ES-I3 (cell line): ENCODE measurements around the gene IRF2BPL.

Experiments used
- H3K36me3 ChIP-seq: 2 replicates; pipeline ENCODE4 v1.6.1; 2013; ENCODE audit warnings: mild to moderate bottlenecking, low read length, control low read depth, moderate library complexity; ENCODE audit not compliant: insufficient read depth
- H3K4me1 ChIP-seq: 2 replicates; pipeline ENCODE4 v1.6.1; 2013; ENCODE audit warnings: mild to moderate bottlenecking, control low read depth, low read length; ENCODE audit not compliant: insufficient read depth
- H3K9ac ChIP-seq: 2 replicates; pipeline ENCODE4 v1.6.1; 2013; ENCODE audit warnings: low read depth, mild to moderate bottlenecking, low read length, moderate library complexity
- H3K9me3 ChIP-seq: 2 replicates; pipeline ENCODE4 v1.6.1; 2013; ENCODE audit warnings: mild to moderate bottlenecking, low read length, moderate library complexity; ENCODE audit not compliant: control insufficient read depth, insufficient read depth

The IRF2BPL gene

DNA sequence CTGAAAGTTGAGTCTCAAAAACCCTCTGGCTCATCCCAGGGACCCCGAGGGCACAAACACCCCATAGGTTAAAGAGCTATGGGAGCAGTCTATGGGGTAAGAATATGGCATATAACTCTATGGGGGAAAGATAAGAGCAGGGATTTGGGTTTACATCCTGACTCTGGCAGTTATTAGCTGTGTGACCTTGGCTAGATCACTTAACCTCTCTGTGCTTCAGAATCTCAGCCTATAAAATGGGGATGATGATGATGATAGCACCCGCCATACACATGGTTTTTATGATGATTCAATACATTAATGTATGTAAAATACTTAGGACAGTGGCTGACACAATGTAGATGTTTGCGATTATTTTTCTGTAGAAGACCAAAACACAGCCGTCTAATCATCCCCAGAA is 26.2 kb downstream of the IRF2BPL start:
- Histone ChIP-seq H3K9ac (no peak overlapping the region), H3K9me3 (no peaks in the 10 kb centered on the region), H3K4me1 (peaks cover 42% of the 10 kb centered on the region), H3K36me3 (no peaks in the 10 kb centered on the region)

DNA sequence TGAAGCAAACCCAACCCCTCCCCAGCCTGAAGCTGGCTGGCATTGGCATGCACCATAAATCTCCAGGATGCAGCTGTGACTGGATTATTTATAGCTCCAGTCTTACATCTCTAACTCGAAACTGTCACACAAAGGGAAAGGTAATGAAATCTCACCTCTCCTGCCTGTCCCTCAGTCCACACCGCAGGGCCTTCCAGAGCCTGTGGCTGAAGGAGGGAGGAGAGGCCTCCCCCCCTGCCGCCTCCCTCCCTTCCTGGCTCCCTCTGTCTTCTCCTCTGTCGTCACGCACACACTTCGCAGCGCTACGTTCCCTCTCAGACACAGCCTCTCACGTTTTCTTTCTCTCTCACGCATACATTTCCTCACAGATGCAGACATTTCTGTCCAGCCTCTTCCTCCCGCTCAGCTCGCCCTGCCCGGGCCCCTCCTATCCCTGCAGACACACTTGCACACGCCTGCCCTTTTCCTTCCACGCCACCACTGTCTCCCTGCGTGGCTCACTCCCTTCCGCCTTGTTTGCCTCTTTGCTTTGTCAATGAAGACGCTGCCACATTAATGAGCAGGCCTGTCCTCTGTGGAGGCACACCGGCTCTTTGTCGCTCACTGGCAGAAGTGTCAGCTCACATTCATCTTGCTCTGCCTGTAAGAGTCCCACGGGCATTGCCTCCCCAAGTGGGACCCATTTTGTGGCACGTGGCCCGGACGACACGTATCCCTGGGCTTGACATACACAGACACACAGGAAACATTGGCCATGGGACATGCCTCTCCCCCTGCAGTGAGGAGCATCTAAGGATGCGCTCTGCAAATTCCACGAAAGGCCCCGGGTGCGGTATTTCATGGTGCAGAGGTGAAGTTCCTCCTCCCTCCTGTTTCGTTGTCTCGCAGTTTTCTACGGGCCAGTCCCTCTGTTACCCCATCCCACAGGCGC is 27.9 kb downstream of the IRF2BPL start:
- Histone ChIP-seq H3K4me1 (peaks cover 46% of the 10 kb centered on the region), H3K9me3 (no peaks in the 10 kb centered on the region), H3K36me3 (no peaks in the 10 kb centered on the region), H3K9ac (no peak overlapping the region)

DNA sequence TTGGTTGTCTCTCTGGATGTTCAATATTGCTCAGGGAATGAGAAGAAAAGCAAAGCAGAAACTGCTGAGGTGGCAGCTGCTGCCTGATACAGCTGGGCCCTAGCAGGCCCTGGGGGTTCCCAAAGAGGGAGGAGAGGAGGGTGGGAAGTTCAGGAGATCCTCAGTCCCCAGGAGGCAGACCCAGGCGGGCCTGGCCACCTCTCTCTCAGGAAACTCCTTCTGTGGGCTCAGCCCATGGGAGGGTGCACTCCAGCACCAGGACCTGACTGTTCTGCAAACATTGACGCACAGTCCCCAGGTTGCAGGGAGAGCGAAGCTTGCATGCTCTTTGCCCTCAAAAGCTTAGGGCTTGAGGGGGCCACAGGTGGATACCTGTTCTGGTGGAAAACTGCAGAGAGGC is 29.6 kb downstream of the IRF2BPL start:
- Histone ChIP-seq H3K36me3 (no peaks in the 10 kb centered on the region), H3K9ac (no peak overlapping the region), H3K4me1 (peaks cover 38% of the 10 kb centered on the region), H3K9me3 (no peaks in the 10 kb centered on the region)

DNA sequence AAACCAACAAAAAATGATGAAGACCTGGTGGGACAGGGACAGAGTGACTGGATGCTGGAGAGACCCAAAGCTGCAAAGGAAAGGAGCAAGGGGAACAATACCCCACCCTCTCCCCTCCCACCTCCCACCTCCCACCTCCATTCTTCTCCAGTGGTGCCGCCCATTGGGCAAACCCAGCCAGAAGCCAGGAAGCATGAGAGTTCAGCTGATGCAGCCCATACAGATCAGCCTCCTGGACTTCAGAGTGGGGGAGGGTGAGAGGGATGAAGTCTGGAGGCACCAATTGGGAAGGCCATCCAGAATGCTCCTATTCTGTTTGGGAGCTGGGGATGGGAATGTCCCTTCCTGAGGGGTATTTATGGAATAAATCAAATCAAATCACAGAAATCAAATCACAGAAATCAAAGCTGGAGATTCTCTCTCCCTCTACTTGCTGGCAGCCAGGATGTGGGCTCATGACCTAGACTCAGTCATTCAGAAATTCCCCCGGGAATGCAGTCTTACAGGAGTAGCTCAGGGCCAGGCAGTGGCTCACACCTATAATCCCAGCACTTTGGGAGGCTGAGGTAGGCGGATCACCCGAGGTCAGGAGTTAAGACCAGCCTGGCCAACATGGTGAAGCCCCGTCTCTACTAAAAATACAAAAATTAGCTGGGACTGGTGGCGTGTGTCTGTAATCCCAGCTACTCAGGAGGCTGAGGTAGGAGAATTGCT is 31.1 kb downstream of the IRF2BPL start:
- Histone ChIP-seq H3K36me3 (no peaks in the 10 kb centered on the region), H3K4me1 (peaks cover 37% of the 10 kb centered on the region), H3K9ac (no peak overlapping the region), H3K9me3 (no peaks in the 10 kb centered on the region)

DNA sequence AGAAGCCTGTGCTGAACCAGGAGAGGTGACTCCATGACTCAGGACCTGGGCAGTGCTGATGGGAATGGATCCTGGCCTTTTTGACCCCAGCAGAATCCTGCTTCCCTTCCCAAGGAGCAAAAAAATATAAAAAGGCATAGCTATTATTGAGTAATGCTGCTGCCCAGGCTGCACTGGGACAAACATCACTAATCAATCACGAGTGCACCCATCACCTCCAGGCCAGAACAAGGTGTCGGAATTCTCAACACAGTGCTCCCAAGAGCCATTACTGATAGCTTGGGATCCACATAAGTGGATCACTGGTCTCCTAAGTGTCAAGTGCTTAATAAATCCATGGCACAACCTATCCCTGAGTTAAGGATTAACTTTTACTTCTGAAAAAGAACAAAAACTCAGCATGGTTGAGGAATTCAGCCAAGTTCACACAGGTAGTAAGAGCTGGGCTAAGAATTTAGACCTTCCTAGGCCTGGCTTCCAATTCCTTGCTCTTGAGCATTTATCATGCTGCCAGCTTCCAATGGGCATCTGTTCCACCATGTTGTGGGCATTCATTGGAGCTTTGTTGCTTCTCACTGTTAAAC is 31.9 kb downstream of the IRF2BPL start:
- no peak overlapping the region for H3K9ac ChIP-seq
- peaks cover 37% of the 10 kb centered on the region for H3K4me1 ChIP-seq
- H3K9me3 ChIP-seq: no peaks in the 10 kb centered on the region
- H3K36me3 ChIP-seq: no peaks in the 10 kb centered on the region

DNA sequence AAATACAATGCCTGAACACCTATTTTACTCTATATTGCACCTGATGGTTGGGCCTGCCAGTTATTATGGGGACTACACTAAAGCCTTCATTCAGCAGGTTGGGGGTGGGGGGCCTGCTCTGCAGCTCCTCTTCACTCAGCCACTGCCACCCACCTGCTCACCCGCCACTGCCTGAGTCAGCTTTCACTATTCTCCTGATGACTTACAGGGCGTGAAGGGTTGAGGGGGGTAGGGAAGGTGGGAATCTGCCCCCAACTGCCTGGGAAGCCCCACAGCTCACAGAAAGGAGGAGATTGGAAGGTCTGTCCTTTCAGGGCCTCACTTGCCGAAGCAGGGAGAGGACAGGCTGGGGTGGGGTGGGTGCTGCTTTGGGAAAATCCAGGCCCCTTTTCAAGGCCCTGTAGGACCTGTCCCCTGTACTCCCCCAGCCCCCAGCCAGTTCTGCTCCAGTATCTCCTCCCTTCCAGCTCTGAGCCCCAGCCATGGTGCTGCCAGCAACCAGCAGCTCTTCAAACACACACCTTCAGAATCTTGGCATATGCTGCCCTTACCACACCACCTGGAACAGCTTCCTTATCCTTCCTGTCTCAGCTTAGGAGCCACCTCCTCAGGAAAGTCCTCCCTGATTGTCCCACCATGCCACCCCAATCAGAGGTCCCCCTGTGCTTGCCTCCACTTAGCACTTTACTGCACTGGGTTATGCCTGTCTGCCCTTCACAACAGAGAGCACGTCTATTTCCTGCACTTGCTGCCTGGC is 33.1 kb downstream of the IRF2BPL start:
- Histone ChIP-seq H3K4me1 (peaks cover 31% of the 10 kb centered on the region), H3K9me3 (no peaks in the 10 kb centered on the region), H3K36me3 (no peaks in the 10 kb centered on the region), H3K9ac (no peak overlapping the region)

DNA sequence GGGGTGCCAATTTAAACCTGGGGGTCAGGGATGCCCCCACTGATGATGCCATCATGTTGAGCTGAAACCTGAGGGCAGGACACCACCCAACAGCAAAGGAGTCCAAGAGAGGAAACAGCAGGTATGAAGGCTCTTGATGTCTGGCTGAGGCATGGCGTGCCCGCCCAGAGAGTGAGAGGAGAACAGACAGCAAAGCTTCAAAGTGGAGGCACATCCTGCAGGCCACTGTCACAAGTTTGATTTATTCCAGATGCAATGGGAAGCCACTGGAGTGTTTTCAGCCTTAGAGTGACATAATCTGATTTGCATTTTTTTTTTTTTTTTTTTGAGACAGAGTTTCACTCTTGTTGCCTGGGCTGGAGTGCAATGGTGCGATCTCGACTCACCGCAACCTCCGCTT is 34.8 kb downstream of the IRF2BPL start:
- Histone ChIP-seq H3K9me3 (no peaks in the 10 kb centered on the region), H3K36me3 (no peaks in the 10 kb centered on the region), H3K9ac (no peak overlapping the region), H3K4me1 (peaks cover 28% of the 10 kb centered on the region)

DNA sequence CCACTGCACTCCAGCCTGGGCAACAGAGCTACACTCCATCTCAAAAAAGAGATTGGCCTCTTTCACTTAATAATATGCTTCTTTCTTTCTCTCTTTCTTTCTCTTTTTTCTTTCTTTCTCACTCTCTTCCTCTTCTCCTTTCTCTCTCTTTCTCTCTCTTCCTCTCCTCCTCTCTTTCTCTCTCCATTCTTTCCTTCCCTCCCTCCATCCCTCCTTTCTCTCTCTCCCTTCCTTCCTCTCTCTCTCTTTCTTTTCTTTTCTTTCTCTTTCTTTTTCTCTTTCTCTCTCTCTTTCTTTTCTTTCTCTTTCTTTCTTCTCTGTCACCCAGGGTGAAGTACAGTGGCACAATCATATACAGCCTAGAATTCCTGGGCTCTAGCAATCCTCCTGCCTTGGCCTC is 38.4 kb downstream of the IRF2BPL start:
- Histone ChIP-seq H3K9me3 (no peaks in the 10 kb centered on the region), H3K36me3 (no peaks in the 10 kb centered on the region), H3K4me1 (peaks cover 29% of the 10 kb centered on the region), H3K9ac (no peak overlapping the region)

DNA sequence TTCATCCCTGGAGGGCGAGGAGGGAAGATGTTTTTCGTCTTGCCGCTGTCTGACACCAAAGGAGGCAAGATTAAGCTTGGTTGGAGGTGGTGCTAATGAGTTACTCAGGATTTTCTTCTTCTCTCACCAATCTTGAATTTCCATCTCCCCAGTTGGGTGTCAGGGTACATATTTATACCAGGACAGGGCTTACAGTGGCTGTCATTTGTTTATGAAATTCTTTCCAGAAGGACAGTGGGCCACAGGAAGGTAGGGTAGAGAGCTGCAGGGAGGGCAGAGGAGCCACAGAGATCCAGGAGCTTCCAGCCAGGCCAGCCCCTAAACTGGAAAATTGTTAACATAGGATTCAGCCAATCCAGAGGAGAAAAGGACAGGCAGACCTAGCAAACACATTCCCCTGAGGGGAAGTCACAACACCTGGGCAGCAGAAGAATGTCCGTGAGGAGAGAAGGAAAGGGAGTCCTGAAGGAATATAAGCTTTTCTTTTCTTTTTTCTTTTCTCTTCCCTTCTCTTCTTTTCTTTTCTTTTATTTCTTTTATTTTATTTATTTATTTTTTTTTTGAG is 40.5 kb downstream of the IRF2BPL start:
- no peaks in the 10 kb centered on the region for H3K36me3 ChIP-seq

DNA sequence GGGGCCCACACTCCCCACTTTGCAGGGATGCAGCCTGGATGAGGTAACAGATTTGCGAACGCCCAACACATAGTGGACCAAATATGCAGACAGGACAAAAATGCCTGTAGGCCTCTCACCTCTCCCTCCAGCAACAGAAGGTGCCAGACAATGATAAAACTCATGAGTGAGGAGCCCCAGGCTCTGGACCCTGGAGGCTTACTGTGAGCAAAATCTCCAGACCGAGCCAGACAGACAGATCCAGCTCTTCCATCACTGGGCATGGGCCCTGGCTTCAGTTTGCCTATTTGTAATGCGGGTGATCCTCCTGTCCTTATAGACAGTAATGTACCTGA is 42.3 kb downstream of the IRF2BPL start:
- Histone ChIP-seq H3K9me3 (peaks cover 2% of the 10 kb centered on the region; the same call in 1 of the 2 replicates), H3K36me3 (no peaks in the 10 kb centered on the region), H3K4me1 (peaks cover 34% of the 10 kb centered on the region), H3K9ac (no peak overlapping the region)

More for the DNA sequence above, 40.5 kb downstream of the IRF2BPL start:
- Histone ChIP-seq H3K9me3 (no peaks in the 10 kb centered on the region), H3K4me1 (peaks cover 34% of the 10 kb centered on the region), H3K9ac (no peak overlapping the region)

DNA sequence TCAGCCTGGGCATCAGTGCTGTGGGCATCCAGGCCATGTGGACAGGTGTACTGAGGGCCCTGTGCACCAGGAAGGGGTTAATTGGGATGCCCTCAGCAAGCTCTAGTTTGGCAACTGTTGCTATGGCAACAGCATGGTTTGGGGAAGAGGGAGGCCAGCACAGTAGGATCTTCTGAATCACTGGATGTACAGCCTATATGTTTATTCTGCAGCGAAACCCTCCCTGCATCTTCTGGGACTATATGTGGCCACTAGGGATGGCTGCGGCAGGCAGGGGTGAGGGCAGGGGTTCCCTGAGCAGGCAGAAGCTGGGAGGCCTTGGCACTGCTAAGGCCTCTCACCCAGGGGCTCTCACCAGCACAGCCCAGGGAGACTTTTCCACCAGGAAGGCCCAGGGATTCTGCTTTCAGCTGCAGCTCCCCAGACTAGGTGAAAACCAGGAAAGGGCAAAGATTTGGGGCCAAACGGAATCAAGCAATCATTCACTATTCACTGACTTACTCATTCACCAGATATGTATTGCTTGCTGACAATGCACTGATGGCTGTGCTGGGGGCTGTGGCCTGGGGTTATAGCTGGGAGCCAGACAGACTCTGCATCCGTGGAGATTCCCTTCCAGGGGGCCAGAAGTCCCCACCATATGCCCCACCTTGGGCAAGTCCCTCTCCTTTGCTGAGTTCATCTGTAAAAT is 42.8 kb downstream of the IRF2BPL start:
- Histone ChIP-seq H3K9me3 (peaks cover 2% of the 10 kb centered on the region; the same call in 1 of the 2 replicates), H3K36me3 (no peaks in the 10 kb centered on the region), H3K9ac (no peak overlapping the region), H3K4me1 (peaks cover 34% of the 10 kb centered on the region)

DNA sequence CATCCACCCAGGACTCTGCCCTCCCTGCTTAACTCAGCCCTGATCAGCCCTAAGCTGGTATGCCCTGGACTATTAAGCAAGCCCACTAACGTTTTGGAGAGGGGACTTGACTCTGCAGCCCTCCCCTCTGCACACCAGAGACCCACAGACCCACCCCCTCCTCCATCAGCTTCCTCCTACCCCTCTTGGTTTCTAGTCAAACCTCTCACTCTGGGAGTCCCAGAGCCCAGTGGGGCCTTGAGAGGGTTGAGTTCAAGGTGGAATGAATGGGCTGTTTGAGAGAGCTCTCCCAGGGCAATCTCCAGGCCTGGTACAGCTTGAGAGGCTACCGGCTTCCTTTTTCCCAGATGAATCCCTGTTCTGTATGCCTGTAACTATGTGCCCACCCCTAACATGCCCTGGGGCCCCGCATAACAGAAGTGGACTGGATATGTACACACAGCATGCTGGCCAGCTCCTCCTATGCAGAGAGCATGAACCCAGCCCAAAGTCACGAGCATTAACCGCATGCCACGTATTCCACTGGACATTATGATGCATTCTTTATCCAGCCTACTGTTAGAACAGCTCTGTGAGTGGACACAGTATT is 43.6 kb downstream of the IRF2BPL start:
- H3K9me3 ChIP-seq: peaks cover 2% of the 10 kb centered on the region; the same call in 1 of the 2 replicates
- H3K4me1 ChIP-seq: peaks cover 34% of the 10 kb centered on the region
- no peaks in the 10 kb centered on the region for H3K36me3 ChIP-seq
- H3K9ac ChIP-seq: no peak overlapping the region

DNA sequence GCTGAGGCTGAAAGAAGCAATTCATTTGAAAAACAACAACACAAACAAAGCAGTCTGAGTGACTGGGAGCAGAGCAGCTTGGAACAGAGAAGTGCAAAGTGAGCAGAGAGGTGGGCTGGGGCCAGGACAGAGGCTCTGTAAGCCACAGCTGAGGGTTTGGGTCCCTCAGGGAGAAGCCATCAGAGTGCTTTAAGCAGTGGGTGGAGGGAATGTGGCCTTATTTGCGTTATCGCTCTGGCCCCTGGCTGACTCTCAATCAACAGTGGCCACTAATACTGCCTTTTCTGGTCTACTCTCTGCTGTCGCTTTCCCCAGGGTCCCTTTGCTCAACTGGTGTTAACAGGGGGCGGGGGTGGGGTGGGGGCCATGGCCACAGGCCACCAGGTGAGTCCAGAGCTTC is 44.2 kb downstream of the IRF2BPL start:
- peaks cover 34% of the 10 kb centered on the region for H3K4me1 ChIP-seq
- no peak overlapping the region for H3K9ac ChIP-seq
- peaks cover 2% of the 10 kb centered on the region for H3K9me3 ChIP-seq
- no peaks in the 10 kb centered on the region for H3K36me3 ChIP-seq
